ENCODE measurements around the gene HIP1R.

GRCh38 chr12:122840580-122841513 is 5.6 kb downstream of the HIP1R start:
- TF ChIP-seq ZKSCAN1 (IDR thresholded peaks at IDR 0.05; ENCODE audit: low read length) = no peak
- TF ChIP-seq SP140L (CRISPR knock-in tag; IDR thresholded peaks at IDR 0.05; ENCODE audit: borderline replicate concordance) = no peak
- no peak for TF ChIP-seq RFX1 (IDR thresholded peaks at IDR 0.05)

Data from HepG2 (cell line).